ENCODE data around the gene CCDC38. TPM values are rescaled to one million over a fixed set of nuclear protein-coding genes. Genes with fewer than 3 reads are reported as not detected.

Gene CCDC38
- total RNA-seq, 1 donor from 2014 or later: not detected

DNA sequence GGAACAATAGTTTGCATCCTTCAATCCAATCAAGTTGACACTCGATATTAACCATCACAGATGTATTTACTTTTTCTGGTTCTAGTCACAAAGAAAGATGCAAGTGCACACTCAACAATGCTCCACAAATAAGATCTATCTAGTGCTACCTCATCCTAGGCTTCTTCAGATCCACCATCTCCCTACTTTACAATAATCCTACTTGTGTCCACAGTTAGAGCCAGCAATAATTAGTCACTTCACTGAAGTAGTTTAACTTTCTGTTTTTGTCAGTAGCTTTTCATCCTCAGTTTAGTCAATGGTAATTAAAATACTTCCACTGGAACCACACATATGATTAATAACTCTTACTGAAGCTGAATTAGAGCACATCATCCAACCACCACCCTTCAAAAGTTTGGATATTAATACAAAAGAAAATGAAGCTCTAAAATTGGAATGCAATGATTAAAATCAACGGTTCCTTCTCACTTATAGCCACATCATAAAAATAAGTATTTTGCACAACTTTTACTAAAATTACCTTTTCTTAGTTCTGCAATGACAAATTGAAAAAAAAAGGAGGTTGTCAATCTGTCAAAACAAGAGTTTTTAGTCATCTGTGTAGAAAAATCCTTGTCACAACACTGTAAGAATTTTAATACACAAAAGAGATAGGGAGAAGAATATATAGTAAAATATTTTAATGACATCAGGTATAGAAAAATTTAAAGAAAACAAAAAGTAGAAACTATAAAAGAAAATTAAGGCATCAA, 111.9 kb downstream of the CCDC38 start:
- no peaks in the 10 kb centered on the region for H3K9me3 Mint-ChIP-seq (ENCODE audit: low read depth)
- TF ChIP-seq, protein P1, sequence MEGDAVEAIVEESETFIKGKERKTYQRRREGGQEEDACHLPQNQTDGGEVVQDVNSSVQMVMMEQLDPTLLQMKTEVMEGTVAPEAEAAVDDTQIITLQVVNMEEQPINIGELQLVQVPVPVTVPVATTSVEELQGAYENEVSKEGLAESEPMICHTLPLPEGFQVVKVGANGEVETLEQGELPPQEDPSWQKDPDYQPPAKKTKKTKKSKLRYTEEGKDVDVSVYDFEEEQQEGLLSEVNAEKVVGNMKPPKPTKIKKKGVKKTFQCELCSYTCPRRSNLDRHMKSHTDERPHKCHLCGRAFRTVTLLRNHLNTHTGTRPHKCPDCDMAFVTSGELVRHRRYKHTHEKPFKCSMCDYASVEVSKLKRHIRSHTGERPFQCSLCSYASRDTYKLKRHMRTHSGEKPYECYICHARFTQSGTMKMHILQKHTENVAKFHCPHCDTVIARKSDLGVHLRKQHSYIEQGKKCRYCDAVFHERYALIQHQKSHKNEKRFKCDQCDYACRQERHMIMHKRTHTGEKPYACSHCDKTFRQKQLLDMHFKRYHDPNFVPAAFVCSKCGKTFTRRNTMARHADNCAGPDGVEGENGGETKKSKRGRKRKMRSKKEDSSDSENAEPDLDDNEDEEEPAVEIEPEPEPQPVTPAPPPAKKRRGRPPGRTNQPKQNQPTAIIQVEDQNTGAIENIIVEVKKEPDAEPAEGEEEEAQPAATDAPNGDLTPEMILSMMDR (IDR thresholded peaks at IDR 0.05): no peak
- H3K27ac Mint-ChIP-seq (ENCODE audit: unreplicated experiment): no peak overlapping the region
- DNase-seq (ENCODE audit: low spot score): no peak
- H3K27me3 Mint-ChIP-seq (ENCODE audit: low read depth): peaks cover 17% of the 10 kb centered on the region
- peaks cover 8% of the 10 kb centered on the region for H3K4me1 Mint-ChIP-seq (ENCODE audit: low read depth)
- no peaks in the 10 kb centered on the region for H3K36me3 Mint-ChIP-seq (ENCODE audit: low read depth)
- no peak overlapping the region for H3K4me3 Mint-ChIP-seq (ENCODE audit: unreplicated experiment)

DNA sequence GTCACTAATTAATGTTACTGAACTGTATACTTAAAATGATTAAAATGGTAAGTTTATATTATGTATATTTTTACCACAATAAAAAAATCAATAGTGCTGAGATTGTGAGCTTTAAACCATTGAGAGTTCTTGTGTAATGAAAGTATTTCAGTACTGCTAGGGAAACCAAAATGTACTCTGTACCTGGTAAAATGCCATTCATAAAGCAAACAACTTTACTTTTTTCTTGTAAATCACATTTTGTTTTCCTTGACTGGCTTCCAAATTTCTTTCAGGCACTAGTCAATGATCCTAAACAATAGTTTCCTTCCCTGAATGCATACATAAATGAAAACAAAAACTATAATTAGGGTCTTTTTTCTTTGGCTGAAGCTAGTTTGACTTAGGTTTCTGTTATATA, 113.0 kb downstream of the CCDC38 start:
- peaks cover 8% of the 10 kb centered on the region for H3K4me1 Mint-ChIP-seq (ENCODE audit: low read depth)
- H3K27ac Mint-ChIP-seq (ENCODE audit: unreplicated experiment): no peak overlapping the region
- H3K36me3 Mint-ChIP-seq (ENCODE audit: low read depth): no peaks in the 10 kb centered on the region
- no peak overlapping the region for H3K4me3 Mint-ChIP-seq (ENCODE audit: unreplicated experiment)
- TF ChIP-seq, protein P1 (IDR thresholded peaks at IDR 0.05): no peak
- no peaks in the 10 kb centered on the region for H3K9me3 Mint-ChIP-seq (ENCODE audit: low read depth)
- DNase-seq (ENCODE audit: low spot score): no peak
- peaks cover 15% of the 10 kb centered on the region for H3K27me3 Mint-ChIP-seq (ENCODE audit: low read depth)

DNA sequence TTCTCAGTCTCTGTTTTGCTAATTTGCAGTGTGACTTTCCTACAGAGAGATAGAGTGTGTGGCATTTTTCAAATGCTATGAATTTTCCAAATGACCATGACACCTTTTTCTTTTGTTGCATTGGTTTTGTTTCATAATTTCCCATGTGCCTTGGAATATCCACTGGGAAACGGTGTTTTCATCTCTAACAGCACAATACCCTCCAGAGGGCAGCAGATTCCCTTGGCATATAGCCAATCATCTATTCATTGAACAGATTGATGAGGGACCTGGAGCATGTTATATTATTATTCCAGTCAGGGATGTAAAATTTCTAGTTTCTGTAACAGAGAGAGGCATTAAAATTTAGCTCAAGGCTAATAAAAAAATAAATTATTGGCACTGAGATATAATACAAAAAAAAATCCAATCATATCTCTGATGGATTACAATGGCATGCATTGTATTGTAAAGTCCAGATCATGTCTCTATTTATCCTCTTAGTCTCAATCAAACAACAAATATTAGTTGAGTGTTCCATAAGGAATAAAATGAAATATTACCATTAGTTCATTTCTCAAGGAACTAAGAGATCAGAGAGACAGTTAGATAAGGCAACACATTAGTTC, 122.2 kb downstream of the CCDC38 start:
- peaks cover 5% of the 10 kb centered on the region for H3K4me1 Mint-ChIP-seq (ENCODE audit: low read depth)
- no peak overlapping the region for H3K4me3 Mint-ChIP-seq (ENCODE audit: unreplicated experiment)
- TF ChIP-seq, protein P1 (IDR thresholded peaks at IDR 0.05): peak; percentile 84
- H3K27me3 Mint-ChIP-seq (ENCODE audit: low read depth): peaks cover 10% of the 10 kb centered on the region
- H3K27ac Mint-ChIP-seq (ENCODE audit: unreplicated experiment): no peak overlapping the region
- H3K36me3 Mint-ChIP-seq (ENCODE audit: low read depth): no peaks in the 10 kb centered on the region
- H3K9me3 Mint-ChIP-seq (ENCODE audit: low read depth): no peaks in the 10 kb centered on the region
- DNase-seq (ENCODE audit: low spot score): no peak

Other genes with a start within 250 kb of the CCDC38 start
- gene NTN4, start 151.8 kb downstream of the CCDC38 start, total RNA-seq: 179 to 336 TPM (median 336 TPM) in 3 replicates
- gene SNRPF, start 83.7 kb downstream of the CCDC38 start, total RNA-seq: 12.4 to 27.1 TPM (median 15.4 TPM) in 3 replicates
- gene AMDHD1, start 717 bp upstream of the CCDC38 start, total RNA-seq: 0.31 to 0.42 TPM in 2 of 3 replicates, not detected in the other
- 0.10 to 0.92 TPM (median 0.28 TPM) in 3 replicates for gene HAL, start 53.7 kb upstream of the CCDC38 start, total RNA-seq
- 52.7 to 59.7 TPM (median 55.0 TPM) in 3 replicates for gene LTA4H, start 93.0 kb upstream of the CCDC38 start, total RNA-seq